IMR-90 (cell line): ENCODE measurements around the gene PSMG4. TPM values are rescaled to one million over a fixed set of nuclear protein-coding genes. Genes with fewer than 3 reads are reported as not detected.

ENCODE experiments used
- ATAC-seq: fragments of 200-7000 bp; cut with Tn5 transposase; 2 replicates; pipeline ENCODE4 v1.9.1; 2020; ENCODE audit warnings: low read depth, mild to moderate bottlenecking, moderate library complexity
- BruUV-seq: library from RNA; stranded (reverse); fragments of 400-500 nt; replicated peaks from 2 replicates; lab custom pipeline; 2021; lab: Mats Ljungman, UMichigan
- CTCF ChIA-PET: fragments of 300-600 bp; formaldehyde crosslinking; extraction: SDS; loops from one replicate; lab custom pipeline; 2021; ENCODE audit warnings: antibody characterized with exemption; lab: Yijun Ruan, JAX
- POLR2A ChIA-PET: fragments of 300-600 bp; sonication (Branson Sonifier 250); formaldehyde crosslinking; loops from one replicate; lab custom pipeline; 2022; ENCODE audit warnings: antibody characterized with exemption; ENCODE audit not compliant: unreplicated experiment; lab: Charles Lee
- DNase-seq: peaks from one replicate; pipeline ENCODE4 v3.0.0; 2013
- H2AFZ ChIP-seq: replicated peaks from 2 replicates; pipeline ENCODE3; 2013; ENCODE audit warnings: low read length, mild to moderate bottlenecking; ENCODE audit not compliant: poor library complexity
- H2AK5ac ChIP-seq: 2 replicates; pipeline ENCODE4 v1.6.1; 2013; ENCODE audit warnings: low read depth, low read length, inconsistent platforms
- H2AK9ac ChIP-seq: replicated peaks from 2 replicates; pipeline ENCODE3; 2013; ENCODE audit warnings: mild to moderate bottlenecking, low read depth, low read length, moderate library complexity; ENCODE audit not compliant: poor library complexity
- H2BK120ac ChIP-seq: 2 replicates; pipeline ENCODE4 v1.6.1; 2013; ENCODE audit warnings: low read depth, low read length, inconsistent platforms
- H2BK15ac ChIP-seq: 3 replicates; pipeline ENCODE4 v1.6.1; 2013; ENCODE audit warnings: low read depth, low read length, inconsistent platforms
- H2BK20ac ChIP-seq: 2 replicates; pipeline ENCODE4 v1.6.1; 2013; ENCODE audit warnings: low read depth, mild to moderate bottlenecking, inconsistent platforms, low read length, moderate library complexity
- H2BK5ac ChIP-seq: 2 replicates; pipeline ENCODE4 v1.6.1; 2013; ENCODE audit warnings: mild to moderate bottlenecking, low read depth, low read length, inconsistent platforms; ENCODE audit not compliant: poor library complexity, severe bottlenecking
- H3K14ac ChIP-seq: replicated peaks from 2 replicates; pipeline ENCODE4 v1.6.1; 2013; ENCODE audit warnings: low read depth, low read length, inconsistent platforms
- H3K18ac ChIP-seq: 2 replicates; pipeline ENCODE4 v1.6.1; 2013; ENCODE audit warnings: low read depth, low read length, control low read depth
- H3K23ac ChIP-seq: 2 replicates; pipeline ENCODE4 v1.6.1; 2013; ENCODE audit warnings: low read depth, low read length, inconsistent platforms
- H3K27ac ChIP-seq: 2 replicates; pipeline ENCODE4 v1.5.1; 2013; ENCODE audit warnings: mild to moderate bottlenecking, control low read depth, low read length; ENCODE audit not compliant: insufficient read depth
- H3K27me3 ChIP-seq: 2 replicates; pipeline ENCODE4 v1.6.1; 2013; ENCODE audit warnings: low read length; ENCODE audit not compliant: control insufficient read depth, insufficient read depth
- H3K36me3 ChIP-seq: 2 replicates; pipeline ENCODE4 v1.6.1; 2013; ENCODE audit warnings: low read length, mixed read lengths; ENCODE audit not compliant: control insufficient read depth, insufficient read depth
- H3K4ac ChIP-seq: 2 replicates; pipeline ENCODE4 v1.6.1; 2013; ENCODE audit warnings: low read depth, low read length, inconsistent platforms
- H3K4me1 ChIP-seq: 2 replicates; pipeline ENCODE4 v1.6.1; 2013; ENCODE audit warnings: low read length, mixed read lengths; ENCODE audit not compliant: control insufficient read depth, insufficient read depth
- H3K4me2 ChIP-seq: 2 replicates; pipeline ENCODE4 v1.6.1; 2013; ENCODE audit warnings: low read depth, mild to moderate bottlenecking, control low read depth, low read length, moderate library complexity
- H3K4me3 ChIP-seq: 2 replicates; pipeline ENCODE4 v1.5.1; 2013; ENCODE audit warnings: low read depth, mild to moderate bottlenecking, control low read depth, low read length, moderate library complexity; ENCODE audit not compliant: insufficient read depth
- H3K56ac ChIP-seq: 2 replicates; pipeline ENCODE4 v1.6.1; 2013; ENCODE audit warnings: low read length, inconsistent platforms; ENCODE audit not compliant: insufficient read depth; ENCODE audit errors: extremely low read depth
- H3K79me1 ChIP-seq, 2 experiments: 2 replicates each; pipeline ENCODE4 v1.6.1; 2013; ENCODE audit warnings: low read length in 2 of 2, inconsistent platforms in 1 of 2, low read depth in 1 of 2
- H3K9ac ChIP-seq: 2 replicates; pipeline ENCODE4 v1.6.1; 2013; ENCODE audit warnings: low read depth, low read length, control low read depth
- H3K9me1 ChIP-seq: 2 replicates; pipeline ENCODE4 v1.6.1; 2013; ENCODE audit warnings: low read length, inconsistent platforms; ENCODE audit not compliant: insufficient read depth
- H3K9me3 ChIP-seq: 2 replicates; pipeline ENCODE4 v1.6.1; 2013; ENCODE audit warnings: low read length; ENCODE audit not compliant: control insufficient read depth, insufficient read depth
- H4K20me1 ChIP-seq: 2 replicates; pipeline ENCODE4 v1.6.1; 2013; ENCODE audit warnings: low read length, inconsistent platforms; ENCODE audit not compliant: insufficient read depth
- H4K5ac ChIP-seq: 2 replicates; pipeline ENCODE4 v1.6.1; 2013; ENCODE audit warnings: mild to moderate bottlenecking, low read depth, low read length, control low read depth
- H4K8ac ChIP-seq, 2 experiments: 2 replicates each; pipeline ENCODE4 v1.6.1; 2013; ENCODE audit warnings: low read depth in 2 of 2, low read length in 2 of 2, control low read depth in 1 of 2, inconsistent platforms in 1 of 2
- H4K91ac ChIP-seq: 2 replicates; pipeline ENCODE4 v1.6.1; 2013; ENCODE audit warnings: low read depth, low read length, inconsistent platforms; ENCODE audit not compliant: insufficient read depth
- BHLHE40 ChIP-seq: fragments of 150-350 bp; IDR thresholded peaks from 2 replicates; pipeline ENCODE4 v1.6.1; 2016; ENCODE audit warnings: mild to moderate bottlenecking, low read depth, low read length
- CEBPB ChIP-seq: IDR thresholded peaks from 2 replicates; pipeline ENCODE4 v1.6.1; 2012; ENCODE audit warnings: low read depth, low read length, improper control_type of control experiment
- CHD1 ChIP-seq: IDR thresholded peaks from 2 replicates; pipeline ENCODE4 v1.6.1; 2012; ENCODE audit warnings: low read depth, low read length, improper control_type of control experiment
- FOS ChIP-seq: fragments of 150-350 bp; IDR thresholded peaks from 2 replicates; pipeline ENCODE4 v1.6.1; 2016; ENCODE audit warnings: low read depth, low read length
- MAFK ChIP-seq: IDR thresholded peaks from 2 replicates; pipeline ENCODE4 v1.6.1; 2012; ENCODE audit warnings: low read depth, low read length, improper control_type of control experiment
- MAZ ChIP-seq: IDR thresholded peaks from 2 replicates; pipeline ENCODE4 v1.6.1; 2012; ENCODE audit warnings: low read depth, mild to moderate bottlenecking, low read length, improper control_type of control experiment, moderate library complexity, borderline replicate concordance
- MXI1 ChIP-seq: IDR thresholded peaks from 2 replicates; pipeline ENCODE4 v1.6.1; 2012; ENCODE audit warnings: low read depth, mild to moderate bottlenecking, low read length, moderate library complexity, borderline replicate concordance
- NFE2L2 ChIP-seq: fragments of 150-350 bp; IDR thresholded peaks from 2 replicates; pipeline ENCODE4 v1.6.1; 2016; ENCODE audit warnings: low read depth, mild to moderate bottlenecking, low read length
- POLR2A ChIP-seq: IDR thresholded peaks from 2 replicates; pipeline ENCODE4 v1.6.1; 2012; ENCODE audit warnings: mild to moderate bottlenecking, low read depth, low read length
- RAD21 ChIP-seq: IDR thresholded peaks from 2 replicates; pipeline ENCODE4 v1.6.1; 2012; ENCODE audit warnings: low read length, improper control_type of control experiment
- RCOR1 ChIP-seq: IDR thresholded peaks from 2 replicates; pipeline ENCODE4 v1.6.1; 2012; ENCODE audit warnings: mild to moderate bottlenecking, low read length, improper control_type of control experiment; ENCODE audit not compliant: insufficient replicate concordance
- RFX5 ChIP-seq: IDR thresholded peaks from 2 replicates; pipeline ENCODE4 v1.8.0; 2012; ENCODE audit warnings: low read depth, mild to moderate bottlenecking, low read length, moderate library complexity
- SMC3 ChIP-seq: fragments of 150-350 bp; IDR thresholded peaks from 2 replicates; pipeline ENCODE4 v1.6.1; 2016; ENCODE audit warnings: low read depth, mild to moderate bottlenecking, antibody characterized with exemption, low read length, moderate library complexity
- USF2 ChIP-seq: fragments of 150-350 bp; IDR thresholded peaks from 2 replicates; pipeline ENCODE4 v1.6.1; 2017; ENCODE audit warnings: mild to moderate bottlenecking, antibody characterized with exemption, low read length, low read depth
- WGBS, 2 experiments: methylation state at CpG; one replicate each; pipeline versions ENCODE4 v1.1.5 to v1.1.7; 2013; ENCODE audit warnings: missing lambda C conversion rate in 2 of 2; ENCODE audit not compliant: insufficient read length in 1 of 2; ENCODE audit errors: extremely low coverage in 2 of 2; 5-methylcytosine and 5-hydroxymethylcytosine counted together
- dilution Hi-C: fragments of 300-500 bp; cut with HindIII; formaldehyde crosslinking; loops from one replicate; pipeline ENCODE4 v1.14.3; 2018; ENCODE audit warnings: low sequenced_read_pairs; ENCODE audit not compliant: unreplicated experiment
- in situ Hi-C: fragments of 300-500 bp; cut with MboI; formaldehyde crosslinking; loops from 3 replicates; pipeline ENCODE4 v1.14.3; 2019; ENCODE audit warnings: low sequenced_read_pairs, inconsistent platforms, mixed read lengths
- intact Hi-C: fragments of 100-400 bp; cut with micrococcal nuclease; formaldehyde crosslinking; loops from 2 replicates; pipeline ENCODE4 v1.10.0; 2022
- polyA plus RNA-seq, 3 experiments: library from polyadenylated mRNA; depleted of rRNA; stranded (reverse); fragments of >200 nt; gene quantifications; 2 replicates each; pipeline ENCODE4 v1.2.3, GENCODE V29; 2012; ENCODE audit warnings: low replicate concordance in 1 of 3
- total RNA-seq: library from RNA; depleted of rRNA; stranded (reverse); fragments of >200 nt; gene quantifications from 2 replicates; pipeline ENCODE4 v1.2.3, GENCODE V29; 2012
- TF ChIP-seq, protein P1 (sequence below): conservative IDR thresholded peaks from 2 replicates; pipeline ENCODE4 v1.5.1; 2012; ENCODE audit warnings: mild to moderate bottlenecking, low read depth, low read length, improper control_type of control experiment
- TF ChIP-seq, protein P2 (sequence below): fragments of 150-350 bp; IDR thresholded peaks from 2 replicates; pipeline ENCODE4 v1.6.1; 2016; ENCODE audit warnings: low read depth, mild to moderate bottlenecking, low read length, moderate library complexity, borderline replicate concordance

PSMG4 gene
- total and polyA plus RNA-seq, 2 of the 4 experiments (the other 2 are of a cell fraction) = 5.6 to 13.4 TPM

DNA sequence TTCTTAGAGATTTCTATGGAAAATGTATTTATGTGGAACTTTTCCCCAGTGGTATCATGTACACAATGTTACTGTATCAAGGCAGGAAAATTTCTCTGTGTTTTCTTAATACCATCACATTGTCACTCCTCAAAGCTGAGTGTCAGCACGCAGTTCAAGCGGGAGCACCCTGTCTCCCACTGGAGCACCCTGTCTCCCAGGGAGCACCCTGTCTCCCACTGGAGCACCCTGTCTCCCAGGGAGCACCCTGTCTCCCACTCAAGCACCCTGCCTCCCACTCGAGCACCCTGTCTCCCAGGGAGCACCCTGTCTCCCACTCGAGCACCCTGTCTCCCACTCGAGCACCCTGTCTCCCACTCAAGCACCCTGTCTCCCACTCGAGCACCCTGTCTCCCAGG is 51.3 kb downstream of the PSMG4 start:
- Histone ChIP-seq H3K4me3 (no peak overlapping the region), H3K9ac (no peak overlapping the region), H3K9me3 (peaks cover 10% of the 10 kb centered on the region), H3K36me3 (no peaks in the 10 kb centered on the region), H3K23ac (no peak overlapping the region), H2AFZ (no peak overlapping the region), H3K4me2 (no peak overlapping the region), H2BK5ac (no peak overlapping the region), H4K8ac (no peak overlapping the region), H3K27ac (no peak overlapping the region), H3K56ac (no peak overlapping the region), H2AK5ac (no peak overlapping the region), H3K4me1 (no peaks in the 10 kb centered on the region), H3K79me1 (no peaks in the 10 kb centered on the region), H4K5ac (no peak overlapping the region), H3K27me3 (peaks cover 33% of the 10 kb centered on the region), H2AK9ac (no peak overlapping the region), H2BK20ac (no peak overlapping the region), H2BK15ac (no peak overlapping the region), H2BK120ac (no peak overlapping the region), H3K18ac (no peak overlapping the region), H3K4ac (no peak overlapping the region), H3K14ac (no peak overlapping the region), H3K9me1 (0 out of 2 replicates have a peak, but pooled peaks cover 2% of the 10 kb centered on the region), H4K20me1 (no peaks in the 10 kb centered on the region), H4K91ac (no peak overlapping the region)
- TF ChIP-seq USF2 = no peak
- no peak for TF ChIP-seq RAD21
- no peak for TF ChIP-seq FOS
- TF ChIP-seq MAFK = no peak
- no peak for TF ChIP-seq BHLHE40
- no peak for TF ChIP-seq SMC3
- TF ChIP-seq, protein P1, sequence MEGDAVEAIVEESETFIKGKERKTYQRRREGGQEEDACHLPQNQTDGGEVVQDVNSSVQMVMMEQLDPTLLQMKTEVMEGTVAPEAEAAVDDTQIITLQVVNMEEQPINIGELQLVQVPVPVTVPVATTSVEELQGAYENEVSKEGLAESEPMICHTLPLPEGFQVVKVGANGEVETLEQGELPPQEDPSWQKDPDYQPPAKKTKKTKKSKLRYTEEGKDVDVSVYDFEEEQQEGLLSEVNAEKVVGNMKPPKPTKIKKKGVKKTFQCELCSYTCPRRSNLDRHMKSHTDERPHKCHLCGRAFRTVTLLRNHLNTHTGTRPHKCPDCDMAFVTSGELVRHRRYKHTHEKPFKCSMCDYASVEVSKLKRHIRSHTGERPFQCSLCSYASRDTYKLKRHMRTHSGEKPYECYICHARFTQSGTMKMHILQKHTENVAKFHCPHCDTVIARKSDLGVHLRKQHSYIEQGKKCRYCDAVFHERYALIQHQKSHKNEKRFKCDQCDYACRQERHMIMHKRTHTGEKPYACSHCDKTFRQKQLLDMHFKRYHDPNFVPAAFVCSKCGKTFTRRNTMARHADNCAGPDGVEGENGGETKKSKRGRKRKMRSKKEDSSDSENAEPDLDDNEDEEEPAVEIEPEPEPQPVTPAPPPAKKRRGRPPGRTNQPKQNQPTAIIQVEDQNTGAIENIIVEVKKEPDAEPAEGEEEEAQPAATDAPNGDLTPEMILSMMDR = no peak
- TF ChIP-seq MXI1 = no peak
- no peak for TF ChIP-seq RCOR1
- TF ChIP-seq CEBPB = no peak
- no peak for TF ChIP-seq NFE2L2
- no peak for TF ChIP-seq CHD1
- no peak for TF ChIP-seq MAZ
- TF ChIP-seq, protein P2, sequence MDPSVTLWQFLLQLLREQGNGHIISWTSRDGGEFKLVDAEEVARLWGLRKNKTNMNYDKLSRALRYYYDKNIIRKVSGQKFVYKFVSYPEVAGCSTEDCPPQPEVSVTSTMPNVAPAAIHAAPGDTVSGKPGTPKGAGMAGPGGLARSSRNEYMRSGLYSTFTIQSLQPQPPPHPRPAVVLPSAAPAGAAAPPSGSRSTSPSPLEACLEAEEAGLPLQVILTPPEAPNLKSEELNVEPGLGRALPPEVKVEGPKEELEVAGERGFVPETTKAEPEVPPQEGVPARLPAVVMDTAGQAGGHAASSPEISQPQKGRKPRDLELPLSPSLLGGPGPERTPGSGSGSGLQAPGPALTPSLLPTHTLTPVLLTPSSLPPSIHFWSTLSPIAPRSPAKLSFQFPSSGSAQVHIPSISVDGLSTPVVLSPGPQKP = no peak
- TF ChIP-seq POLR2A = no peak
- TF ChIP-seq RFX5 = no peak
- no CpG with 5 or more reads among the region's 6 CpGs for WGBS, 2 experiments
- BruUV-seq = no TSS peak
- POLR2A ChIA-PET = no interaction called here
- ATAC-seq = no peak
- in situ Hi-C loops = no loop called here
- CTCF ChIA-PET = no interaction called here
- no peak for DNase-seq
- intact Hi-C loops = no loop called here
- dilution Hi-C loops = no loop called here
